BE2C (cell line): ENCODE measurements around the gene FOLR1.

Experiments used
- DNase-seq: peaks from one replicate; pipeline ENCODE4 v3.0.0-alpha.2; 2020
- H3K27me3 ChIP-seq: fragments of 250-450 bp; sonication (Bioruptor Pico); 2 replicates; pipeline ENCODE4 v1.5.1; 2020; ENCODE audit warnings: mild to moderate bottlenecking
- H3K36me3 ChIP-seq: fragments of 250-450 bp; sonication (Bioruptor Pico); 2 replicates; pipeline ENCODE4 v1.5.1; 2020; ENCODE audit warnings: mild to moderate bottlenecking
- H3K4me1 ChIP-seq: fragments of 250-450 bp; sonication (Bioruptor Pico); 2 replicates; pipeline ENCODE4 v1.5.1; 2020
- H3K4me3 ChIP-seq: 2 replicates; pipeline ENCODE4 v1.5.1; 2011; ENCODE audit warnings: low read depth, low read length
- H3K9me3 ChIP-seq: fragments of 250-450 bp; sonication (Bioruptor Pico); 2 replicates; pipeline ENCODE4 v1.5.1; 2020
- TF ChIP-seq, protein P1 (sequence below): IDR thresholded peaks from 2 replicates; pipeline ENCODE4 v1.5.1; 2012; ENCODE audit warnings: mild to moderate bottlenecking, low read depth, low read length

FOLR1 gene

DNA sequence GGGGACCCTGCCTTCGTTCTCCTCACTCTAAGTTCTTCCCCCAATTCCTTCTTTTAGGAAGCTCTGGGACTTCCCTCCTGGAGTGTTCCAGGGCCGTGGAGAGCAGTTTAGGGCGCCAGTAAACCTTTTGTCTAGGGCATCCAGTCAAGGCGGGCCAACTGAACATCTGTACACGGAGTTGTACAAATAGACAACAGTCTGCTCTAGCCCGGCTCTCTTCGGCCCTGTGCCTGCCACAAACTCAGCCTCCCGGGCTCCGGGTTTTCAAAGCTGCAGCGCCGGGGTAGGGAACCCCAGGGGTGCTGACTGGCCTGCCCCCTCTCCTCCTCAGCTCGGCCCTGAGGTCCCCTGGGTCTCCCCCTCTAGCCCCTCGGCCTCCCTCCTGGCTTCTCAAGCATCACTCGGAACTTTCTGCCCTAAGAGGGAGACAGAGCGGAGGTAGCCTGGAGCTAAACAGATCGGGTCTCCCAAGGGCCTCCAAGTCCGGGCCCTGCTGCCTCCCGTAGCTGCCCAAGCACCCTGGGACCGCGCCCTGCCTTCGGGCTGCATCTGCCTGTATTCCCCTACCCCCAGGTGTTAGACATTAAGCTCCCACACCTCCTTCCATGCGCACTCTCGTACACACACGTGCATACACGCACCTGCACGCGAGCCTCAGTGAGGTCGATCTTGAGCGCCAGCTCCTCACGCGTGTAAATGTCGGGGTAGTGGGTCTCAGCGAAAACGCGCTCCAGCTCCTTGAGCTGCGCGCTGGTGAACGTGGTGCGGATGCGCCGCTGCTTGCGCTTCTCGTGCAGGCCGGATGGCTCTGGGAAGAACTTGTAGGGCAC, 48.7 kb downstream of the FOLR1 start:
- TF ChIP-seq, protein P1, sequence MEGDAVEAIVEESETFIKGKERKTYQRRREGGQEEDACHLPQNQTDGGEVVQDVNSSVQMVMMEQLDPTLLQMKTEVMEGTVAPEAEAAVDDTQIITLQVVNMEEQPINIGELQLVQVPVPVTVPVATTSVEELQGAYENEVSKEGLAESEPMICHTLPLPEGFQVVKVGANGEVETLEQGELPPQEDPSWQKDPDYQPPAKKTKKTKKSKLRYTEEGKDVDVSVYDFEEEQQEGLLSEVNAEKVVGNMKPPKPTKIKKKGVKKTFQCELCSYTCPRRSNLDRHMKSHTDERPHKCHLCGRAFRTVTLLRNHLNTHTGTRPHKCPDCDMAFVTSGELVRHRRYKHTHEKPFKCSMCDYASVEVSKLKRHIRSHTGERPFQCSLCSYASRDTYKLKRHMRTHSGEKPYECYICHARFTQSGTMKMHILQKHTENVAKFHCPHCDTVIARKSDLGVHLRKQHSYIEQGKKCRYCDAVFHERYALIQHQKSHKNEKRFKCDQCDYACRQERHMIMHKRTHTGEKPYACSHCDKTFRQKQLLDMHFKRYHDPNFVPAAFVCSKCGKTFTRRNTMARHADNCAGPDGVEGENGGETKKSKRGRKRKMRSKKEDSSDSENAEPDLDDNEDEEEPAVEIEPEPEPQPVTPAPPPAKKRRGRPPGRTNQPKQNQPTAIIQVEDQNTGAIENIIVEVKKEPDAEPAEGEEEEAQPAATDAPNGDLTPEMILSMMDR, result no peak
- Histone ChIP-seq H3K36me3 (peaks cover 77% of the 10 kb centered on the region), H3K4me3 (peak overlapping the region; percentile 100), H3K4me1 (peaks cover 22% of the 10 kb centered on the region), H3K27me3 (no peaks in the 10 kb centered on the region), H3K9me3 (no peaks in the 10 kb centered on the region)
- peak; percentile 62 for DNase-seq

DNA sequence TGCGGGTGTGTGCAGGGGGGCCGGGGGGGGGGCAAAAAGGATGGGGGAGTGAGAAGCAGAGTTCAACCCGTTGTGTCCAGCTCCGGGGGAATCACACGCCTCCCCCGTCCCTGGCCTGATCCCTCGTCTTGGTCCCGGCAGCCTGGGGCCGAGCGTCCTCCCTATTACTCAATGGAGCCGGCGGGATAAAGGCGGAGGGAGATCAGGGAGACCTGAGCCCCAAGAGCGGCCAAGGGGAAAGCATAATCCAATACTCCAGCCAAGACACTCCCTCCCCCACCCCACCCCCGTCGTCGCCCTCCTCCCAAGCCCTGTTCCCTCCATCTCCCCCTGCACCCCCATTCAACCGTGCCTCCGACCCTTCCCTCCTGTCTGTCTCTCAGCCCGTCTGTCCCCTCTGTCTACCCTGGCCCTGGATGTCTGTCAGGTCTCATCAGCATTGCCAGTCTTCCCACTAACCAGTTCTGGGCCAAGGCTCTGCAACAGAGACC, 49.4 kb downstream of the FOLR1 start:
- H3K27me3 ChIP-seq, result no peaks in the 10 kb centered on the region
- TF ChIP-seq, protein P1, result no peak
- no peaks in the 10 kb centered on the region for H3K9me3 ChIP-seq
- peaks cover 70% of the 10 kb centered on the region for H3K36me3 ChIP-seq
- DNase-seq, result peak; percentile 79
- peak overlapping the region; percentile 100 for H3K4me3 ChIP-seq
- peaks cover 22% of the 10 kb centered on the region for H3K4me1 ChIP-seq

DNA sequence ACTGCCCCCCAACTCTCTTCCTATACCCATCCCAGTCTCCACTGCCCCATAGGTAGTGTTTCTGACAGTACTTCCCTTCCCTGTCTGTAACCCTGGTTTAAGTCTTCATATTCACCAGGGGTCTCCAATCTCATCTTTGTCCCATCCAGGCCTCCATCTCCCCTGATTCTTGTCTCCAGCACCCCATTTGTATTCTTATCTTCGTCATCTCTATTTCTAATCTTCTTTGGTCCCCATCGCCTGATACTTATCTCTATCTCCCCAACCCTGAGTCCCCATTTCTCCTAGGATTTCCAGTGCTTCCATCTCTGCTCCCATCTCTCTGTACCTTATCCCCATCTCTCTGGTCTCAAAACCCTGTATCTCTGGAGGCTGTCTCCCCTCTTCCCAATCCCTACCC, 50.2 kb downstream of the FOLR1 start:
- Histone ChIP-seq H3K9me3 (no peaks in the 10 kb centered on the region), H3K27me3 (no peaks in the 10 kb centered on the region), H3K4me1 (peaks cover 15% of the 10 kb centered on the region), H3K36me3 (peaks cover 62% of the 10 kb centered on the region), H3K4me3 (peak overlapping the region; percentile 100)
- DNase-seq, result peak; percentile 13
- TF ChIP-seq, protein P1, result no peak

DNA sequence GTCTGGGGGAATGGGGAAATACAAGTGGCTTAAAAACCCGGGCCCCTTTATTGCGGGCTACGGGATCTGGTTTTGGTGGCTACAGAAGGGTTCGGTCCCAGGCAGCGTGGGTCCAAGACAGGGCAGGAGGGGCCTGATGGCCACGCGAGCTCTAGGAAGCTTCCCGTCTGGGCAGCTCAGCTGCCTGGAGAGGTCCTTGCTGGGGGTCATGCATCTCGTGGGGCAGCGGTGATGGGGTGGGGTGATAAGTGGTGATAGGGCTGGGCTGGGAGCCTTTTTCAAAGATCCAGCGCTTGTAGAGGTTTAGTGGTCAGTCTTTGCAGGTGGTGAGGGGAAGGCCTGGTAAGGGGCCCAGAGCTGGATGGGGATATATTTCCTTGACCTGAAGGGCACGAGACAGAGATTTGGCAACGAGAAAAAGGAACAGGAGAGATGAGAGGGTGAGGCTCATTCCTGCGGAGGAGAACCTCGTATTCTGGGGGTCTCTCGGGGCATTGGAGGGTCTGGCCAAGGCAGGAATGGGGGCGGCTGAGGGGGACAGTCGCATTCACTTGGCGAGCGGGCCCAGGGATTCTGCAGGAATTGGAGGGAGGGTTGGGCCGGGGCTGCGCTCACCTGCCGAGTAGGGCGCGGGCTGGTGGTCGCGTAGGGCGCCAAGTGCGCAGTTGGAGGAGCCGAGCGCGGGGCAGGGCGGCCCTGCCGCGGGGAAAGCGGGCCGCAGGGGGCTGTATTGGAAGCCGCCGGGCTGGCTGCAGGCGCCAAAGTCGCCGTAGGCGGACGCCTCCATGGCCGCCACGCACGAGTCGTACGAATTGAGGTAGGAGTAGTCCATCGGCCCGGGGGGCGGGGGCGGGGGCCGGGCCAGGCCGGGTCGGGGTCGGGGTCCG, 51.5 kb downstream of the FOLR1 start:
- peak; percentile 27 for DNase-seq
- H3K4me3 ChIP-seq, result peak overlapping the region; percentile 100
- TF ChIP-seq, protein P1, result no peak
- peaks cover 52% of the 10 kb centered on the region for H3K36me3 ChIP-seq
- H3K27me3 ChIP-seq, result no peaks in the 10 kb centered on the region
- H3K9me3 ChIP-seq, result no peaks in the 10 kb centered on the region
- peaks cover 6% of the 10 kb centered on the region for H3K4me1 ChIP-seq

DNA sequence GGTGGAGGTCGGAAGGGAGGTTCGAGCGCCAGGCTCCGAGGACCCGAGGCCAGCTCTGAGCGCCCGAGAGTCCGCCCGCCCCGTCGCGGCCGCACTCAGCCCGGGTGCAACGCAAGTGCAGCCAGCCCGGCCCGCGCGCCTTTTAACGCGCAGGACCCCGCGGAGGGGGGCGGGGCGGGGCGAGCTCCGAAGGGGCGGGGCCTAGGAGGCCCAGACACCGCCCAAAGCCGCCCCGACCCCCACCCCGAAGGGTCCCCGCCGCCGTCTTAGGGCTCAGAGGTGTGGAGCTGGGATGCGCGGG, 52.1 kb downstream of the FOLR1 start, which contains the start of gene PHOX2A:
Gene PHOX2A (minus strand): TSS at position 117 of the 301 bp plus-strand sequence. CDS start 172 bp downstream, outside the sequence.
- Histone ChIP-seq H3K27me3 (no peaks in the 10 kb centered on the region), H3K9me3 (no peaks in the 10 kb centered on the region)
- peak; percentile 93 for DNase-seq

More for the DNA sequence above, 52.1 kb downstream of the FOLR1 start, which contains the start of gene PHOX2A:
- TF ChIP-seq, protein P1, result no peak
- Histone ChIP-seq H3K4me1 (peaks cover 4% of the 10 kb centered on the region), H3K4me3 (peak within 1 kb of the TSS; percentile 100), H3K36me3 (peaks cover 46% of the 10 kb centered on the region)
